K562 treated with DMSO at 1 percent for 48 hours (cell line): ENCODE results near the gene RBBP5. TPM values are rescaled to one million over a fixed set of nuclear protein-coding genes. Genes with fewer than 3 reads are reported as not detected.

Experiments used
- total RNA-seq: library from RNA; unstranded; fragments of 300-600 nt; gene quantifications from 2 replicates; pipeline ENCODE4 v1.2.3, GENCODE V29; 2022; ENCODE audit warnings: low replicate concordance; ENCODE audit errors: extremely low read depth

Gene RBBP5, protein sequence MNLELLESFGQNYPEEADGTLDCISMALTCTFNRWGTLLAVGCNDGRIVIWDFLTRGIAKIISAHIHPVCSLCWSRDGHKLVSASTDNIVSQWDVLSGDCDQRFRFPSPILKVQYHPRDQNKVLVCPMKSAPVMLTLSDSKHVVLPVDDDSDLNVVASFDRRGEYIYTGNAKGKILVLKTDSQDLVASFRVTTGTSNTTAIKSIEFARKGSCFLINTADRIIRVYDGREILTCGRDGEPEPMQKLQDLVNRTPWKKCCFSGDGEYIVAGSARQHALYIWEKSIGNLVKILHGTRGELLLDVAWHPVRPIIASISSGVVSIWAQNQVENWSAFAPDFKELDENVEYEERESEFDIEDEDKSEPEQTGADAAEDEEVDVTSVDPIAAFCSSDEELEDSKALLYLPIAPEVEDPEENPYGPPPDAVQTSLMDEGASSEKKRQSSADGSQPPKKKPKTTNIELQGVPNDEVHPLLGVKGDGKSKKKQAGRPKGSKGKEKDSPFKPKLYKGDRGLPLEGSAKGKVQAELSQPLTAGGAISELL
- not detected in 2 replicates for total RNA-seq

DNA sequence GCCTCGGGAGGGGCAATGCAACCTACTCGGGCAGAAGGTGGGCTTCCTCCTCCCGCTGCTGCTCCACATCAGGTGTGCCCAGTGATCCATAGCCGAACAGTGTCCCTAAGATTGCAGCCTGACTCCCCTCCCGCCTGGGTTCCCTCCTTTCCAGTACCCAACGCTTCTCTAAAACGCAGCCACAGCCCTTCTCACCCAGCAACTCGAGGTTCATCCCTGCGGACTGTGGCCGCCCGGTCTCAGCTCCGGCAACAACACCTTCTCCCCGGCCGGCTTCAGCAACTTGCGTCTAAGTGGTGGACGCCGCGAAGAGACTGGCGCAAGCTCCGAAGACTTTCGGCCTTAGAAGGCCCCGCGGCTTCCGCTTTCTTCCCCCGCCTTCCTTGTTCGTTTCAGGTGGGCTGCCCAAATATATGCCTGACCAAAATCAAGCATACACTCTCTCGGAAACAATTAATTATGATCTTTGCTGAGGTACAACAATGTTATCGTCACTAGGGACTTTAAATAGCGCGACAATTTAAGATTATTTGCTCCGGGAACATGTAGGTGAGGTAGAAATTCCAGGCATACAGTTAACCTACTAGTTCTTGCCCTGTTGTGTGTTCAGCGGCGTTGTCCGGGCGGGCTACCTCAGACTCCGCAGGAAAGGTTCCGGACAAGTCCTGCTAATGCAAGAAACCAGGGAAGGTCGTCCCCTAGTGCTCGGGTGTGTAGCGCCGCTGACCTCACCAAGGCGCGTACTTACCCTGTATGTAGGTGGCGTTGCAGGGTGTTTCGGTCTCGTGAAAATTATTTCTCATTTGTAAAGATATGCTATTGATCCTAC, at the start of gene RBBP5:
RBBP5 (minus strand) TSS at position 319 of the 829 bp plus-strand sequence; CDS start at position 214, 105 bp downstream.

DNA sequence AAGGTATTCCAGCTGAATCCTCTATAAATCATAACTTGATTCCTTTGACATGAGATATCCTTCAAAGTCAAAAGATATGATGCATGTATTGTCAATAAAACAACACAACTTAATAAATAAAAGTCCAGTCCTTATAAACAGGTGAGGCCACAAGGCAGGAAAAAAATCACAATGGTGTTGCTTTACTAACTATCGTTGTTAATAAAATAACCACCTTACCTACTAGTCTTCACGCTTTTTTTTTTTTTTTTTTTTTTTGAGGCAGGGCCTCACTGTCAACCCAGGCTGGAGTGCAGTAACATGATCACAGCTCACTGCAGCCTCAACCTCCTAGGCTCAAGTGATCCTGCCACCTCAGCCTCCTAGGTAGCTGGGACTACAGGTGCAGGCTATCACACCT, 37.4 kb downstream of the RBBP5 start, which contains the start of gene TMEM81:
TMEM81 (minus strand) TSS at position 101 of the 400 bp plus-strand sequence. CDS start 140 bp downstream, outside the sequence.

DNA sequence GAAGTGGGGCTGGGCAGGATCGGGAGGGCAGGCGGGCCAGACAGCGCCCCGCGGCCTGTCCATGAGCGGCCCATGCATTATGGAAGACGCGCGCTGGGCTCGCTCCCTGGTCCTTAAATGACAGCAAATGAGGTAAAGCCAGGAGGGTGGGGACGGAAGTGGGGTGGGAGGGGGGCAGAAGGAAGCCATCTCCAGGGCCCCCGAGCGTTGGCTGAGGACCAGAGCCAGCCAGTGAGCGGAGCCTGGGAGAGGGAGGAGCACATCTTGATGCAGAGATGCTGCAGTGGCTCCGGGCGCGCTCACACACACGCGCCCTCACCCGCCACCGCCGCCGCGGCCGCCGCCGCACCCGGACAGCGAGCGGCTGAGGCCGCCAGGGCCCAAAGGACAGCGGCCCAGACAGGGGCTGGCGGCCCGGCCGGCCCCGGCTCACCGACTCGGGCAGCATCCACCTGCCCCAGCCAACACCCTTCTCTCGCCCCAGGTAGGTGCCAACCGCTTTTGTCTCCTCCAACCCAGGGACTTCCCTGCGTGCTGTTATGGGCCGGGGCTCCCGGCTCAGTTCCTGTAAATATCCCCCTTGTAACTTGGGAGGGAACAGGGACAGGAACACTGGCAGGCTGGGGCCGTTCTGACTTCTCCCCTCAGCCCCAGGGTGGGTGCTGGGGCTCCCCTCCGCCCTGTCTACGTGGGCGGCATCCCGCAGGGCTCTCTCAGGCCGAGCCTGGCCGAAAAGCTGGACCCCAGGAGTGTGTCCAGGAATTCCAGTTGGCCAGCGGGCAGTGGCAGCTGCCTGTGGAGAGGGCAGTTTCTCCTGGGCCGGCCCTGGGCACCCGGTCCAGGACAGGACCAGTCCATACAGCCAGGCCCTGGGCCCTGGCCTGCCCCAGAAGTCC, 78.6 kb downstream of the RBBP5 start, which contains the start of gene CNTN2:
CNTN2 (plus strand) TSS at position 302 of the 896 bp plus-strand sequence. CDS start 9,974 bp downstream, outside the sequence.

Other genes starting within 250 kb of the RBBP5 start
- gene CNTN2, start 78.8 kb downstream of the RBBP5 start, total RNA-seq: not detected in 2 replicates
- gene TMEM81, start 37.5 kb downstream of the RBBP5 start, total RNA-seq: not detected in 2 replicates
- gene DSTYK, start 89.7 kb upstream of the RBBP5 start, total RNA-seq: not detected in 2 replicates
- gene TMCC2, start 106.0 kb upstream of the RBBP5 start, total RNA-seq: not detected in 2 replicates
- not detected in 2 replicates for gene NUAK2, start 199.8 kb upstream of the RBBP5 start, total RNA-seq
- gene KLHDC8A, start 234.9 kb upstream of the RBBP5 start, total RNA-seq: not detected in 2 replicates